ENCODE data around the gene STPG4. TPM values are rescaled to one million over a fixed set of nuclear protein-coding genes. Genes with fewer than 3 reads are reported as not detected.

The STPG4 gene
- total RNA-seq, 1 experiment from 2014 or later = 7.1 TPM

GRCh38 chr2:47089083-47089464 lies 66.0 kb downstream of the STPG4 start:
- DNase-seq (ENCODE audit: low spot score) = peak; percentile 68

DNA sequence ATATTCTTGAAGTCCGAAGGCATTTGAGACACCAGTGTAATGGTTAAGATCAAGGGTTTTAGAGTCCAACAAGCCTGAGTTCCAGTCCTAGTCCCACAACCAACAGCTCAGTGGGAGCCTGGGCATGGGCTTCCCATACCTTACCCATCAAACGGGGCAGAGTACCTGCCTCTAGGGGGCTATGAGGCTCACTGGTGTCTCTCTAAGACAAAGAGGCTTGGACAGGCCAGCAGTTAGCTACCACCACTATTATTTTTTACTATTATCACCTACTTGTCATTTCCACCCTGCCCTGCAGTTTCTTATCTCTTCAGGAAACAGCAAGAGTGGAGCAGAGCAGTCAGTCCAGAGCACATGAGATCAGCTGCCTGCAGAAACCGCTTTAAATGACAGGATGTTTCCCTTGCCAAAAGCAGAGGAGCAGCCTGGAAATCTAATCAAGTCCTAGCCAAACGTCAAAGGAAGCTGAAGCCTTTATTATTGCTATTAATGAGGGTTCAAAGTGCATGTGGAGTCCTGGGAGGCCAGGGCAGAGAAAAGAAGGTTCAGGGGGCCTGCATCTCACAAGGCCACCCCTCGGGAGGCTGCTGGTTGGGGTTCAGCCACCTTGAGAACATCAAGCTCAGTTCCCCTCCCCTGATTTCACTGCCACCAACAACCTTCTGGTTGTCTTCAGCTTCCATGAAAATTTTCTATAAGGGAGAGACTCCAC lies 66.6 kb downstream of the STPG4 start:
- DNase-seq (ENCODE audit: low spot score) = peak; percentile 43

DNA sequence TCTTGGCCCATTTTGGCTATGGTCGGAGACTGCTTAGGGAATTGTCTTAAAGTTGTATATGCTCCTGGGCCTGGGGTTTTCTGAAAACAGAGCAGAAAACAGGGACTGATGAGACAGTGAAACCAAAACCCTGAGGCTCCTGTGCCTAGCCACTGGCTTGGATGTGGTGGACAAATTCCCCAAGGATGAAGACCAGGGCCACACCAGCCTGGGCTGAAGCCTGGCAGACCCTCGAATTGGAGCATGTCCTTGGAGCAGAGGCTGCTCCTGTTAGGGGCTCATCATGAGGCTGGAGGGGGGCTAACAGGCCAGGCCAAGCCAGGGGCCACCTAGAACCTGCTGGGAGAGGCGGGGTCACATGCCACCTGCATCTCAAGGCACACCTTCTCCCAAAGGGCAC lies 68.1 kb downstream of the STPG4 start:
- no peak for DNase-seq (ENCODE audit: low spot score)

- DNase-seq (ENCODE audit: low spot score) = no peak
These were observed 68.5 kb downstream of the STPG4 start for GRCh38 chr2:47086571-47086970.

DNA sequence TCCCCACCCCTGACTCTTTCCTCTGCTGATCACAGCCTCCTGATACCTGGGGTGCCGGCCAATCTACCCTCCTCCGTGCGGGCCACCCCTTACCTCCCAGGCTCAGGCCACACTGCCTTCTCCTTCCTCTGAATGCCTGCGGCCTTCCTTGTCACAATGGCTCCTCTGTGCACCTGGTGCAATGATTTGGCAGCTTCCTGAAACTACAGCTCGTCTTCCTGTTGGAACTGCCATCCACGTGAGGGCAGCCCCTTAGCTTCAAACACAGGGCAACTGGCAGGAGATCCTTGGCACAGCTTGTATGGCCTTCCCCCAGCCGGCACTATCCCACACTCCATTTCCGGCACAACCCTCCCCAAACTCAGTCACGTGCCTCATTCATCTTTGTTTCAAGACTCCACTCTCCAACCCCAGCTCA lies 69.0 kb downstream of the STPG4 start:
- DNase-seq (ENCODE audit: low spot score) = no peak

DNA sequence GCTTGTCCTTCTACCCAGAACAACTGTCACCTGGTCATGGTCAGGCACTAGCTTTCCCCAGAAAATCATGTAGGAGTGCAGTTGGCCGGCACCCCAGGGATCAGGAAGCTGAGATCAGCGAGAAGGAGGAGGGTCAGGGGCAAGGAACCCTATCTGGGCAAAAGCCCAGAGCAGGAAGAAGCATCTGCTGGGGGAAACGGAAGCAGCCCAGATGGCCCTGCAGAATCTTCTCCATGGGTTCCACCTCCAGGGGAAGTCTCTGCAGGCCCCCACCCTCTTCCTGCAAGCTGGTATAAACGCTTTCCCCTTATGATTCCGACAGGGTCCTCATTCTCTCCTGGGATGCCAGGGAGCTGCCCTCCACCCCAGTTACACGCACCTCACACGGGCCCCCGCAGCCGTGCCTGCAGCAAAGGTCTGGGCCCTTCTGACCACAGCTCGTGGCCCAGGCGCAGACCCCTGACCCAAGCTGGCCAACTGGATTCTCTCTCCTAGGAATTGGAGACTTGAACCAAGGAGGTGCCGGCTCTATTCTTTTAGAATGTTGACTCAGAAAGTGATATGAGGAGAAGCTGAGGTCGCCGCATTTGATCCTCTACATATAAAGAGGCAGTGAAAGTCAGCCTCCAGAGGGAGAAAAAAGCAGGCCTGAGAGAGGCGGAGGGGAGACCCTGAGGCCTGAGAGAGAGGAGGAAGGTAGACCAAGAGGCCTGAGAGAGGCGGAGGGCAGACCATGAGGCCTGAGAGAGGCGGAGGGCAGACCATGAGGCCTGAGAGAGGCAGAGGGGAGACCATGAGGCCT lies 71.0 kb downstream of the STPG4 start:
- no peak for DNase-seq (ENCODE audit: low spot score)

DNA sequence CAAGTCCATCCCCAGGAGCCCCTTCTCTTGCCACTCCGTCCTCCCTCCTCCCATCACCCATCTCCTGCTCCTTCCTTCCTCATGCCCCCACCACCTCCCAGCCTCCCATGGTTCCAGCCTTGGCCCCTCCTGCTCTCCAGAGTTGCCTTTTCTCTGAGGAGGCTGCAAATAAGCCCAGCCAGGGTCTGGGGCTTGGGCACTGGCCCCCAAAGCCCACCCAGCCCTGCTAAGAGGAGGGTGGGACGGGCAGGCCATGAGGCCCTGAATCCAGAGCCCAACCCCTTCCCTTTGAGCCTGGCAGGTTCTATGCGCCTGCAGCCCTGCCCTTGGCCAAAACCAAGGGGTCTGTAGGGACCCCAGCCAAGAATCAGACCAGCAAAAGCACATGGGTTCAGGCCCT lies 71.6 kb downstream of the STPG4 start:
- no peak for DNase-seq (ENCODE audit: low spot score)

GRCh38 chr2:47083005-47083404 lies 72.1 kb downstream of the STPG4 start:
- DNase-seq (ENCODE audit: low spot score) = no peak

DNA sequence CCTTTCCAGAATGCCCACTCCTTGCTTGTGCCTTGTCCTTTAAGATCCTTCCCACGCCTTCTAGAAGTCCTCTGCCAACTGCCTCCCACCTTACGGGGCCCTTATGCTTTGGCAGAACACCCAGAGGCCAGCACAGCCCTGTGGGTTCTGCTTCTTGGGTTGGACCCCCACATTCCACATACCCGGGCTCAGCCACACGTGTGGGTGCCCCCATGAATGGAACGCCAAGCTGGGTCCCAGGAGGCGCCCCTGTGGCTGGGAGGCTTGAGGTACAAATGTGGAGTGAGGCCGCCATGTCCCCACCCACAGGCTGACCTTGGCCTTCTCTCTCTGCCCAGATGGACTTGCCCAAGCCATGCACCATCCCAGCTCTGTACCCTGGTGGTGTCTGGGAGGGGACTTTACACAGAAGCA lies 74.2 kb downstream of the STPG4 start:
- DNase-seq (ENCODE audit: low spot score) = no peak

DNA sequence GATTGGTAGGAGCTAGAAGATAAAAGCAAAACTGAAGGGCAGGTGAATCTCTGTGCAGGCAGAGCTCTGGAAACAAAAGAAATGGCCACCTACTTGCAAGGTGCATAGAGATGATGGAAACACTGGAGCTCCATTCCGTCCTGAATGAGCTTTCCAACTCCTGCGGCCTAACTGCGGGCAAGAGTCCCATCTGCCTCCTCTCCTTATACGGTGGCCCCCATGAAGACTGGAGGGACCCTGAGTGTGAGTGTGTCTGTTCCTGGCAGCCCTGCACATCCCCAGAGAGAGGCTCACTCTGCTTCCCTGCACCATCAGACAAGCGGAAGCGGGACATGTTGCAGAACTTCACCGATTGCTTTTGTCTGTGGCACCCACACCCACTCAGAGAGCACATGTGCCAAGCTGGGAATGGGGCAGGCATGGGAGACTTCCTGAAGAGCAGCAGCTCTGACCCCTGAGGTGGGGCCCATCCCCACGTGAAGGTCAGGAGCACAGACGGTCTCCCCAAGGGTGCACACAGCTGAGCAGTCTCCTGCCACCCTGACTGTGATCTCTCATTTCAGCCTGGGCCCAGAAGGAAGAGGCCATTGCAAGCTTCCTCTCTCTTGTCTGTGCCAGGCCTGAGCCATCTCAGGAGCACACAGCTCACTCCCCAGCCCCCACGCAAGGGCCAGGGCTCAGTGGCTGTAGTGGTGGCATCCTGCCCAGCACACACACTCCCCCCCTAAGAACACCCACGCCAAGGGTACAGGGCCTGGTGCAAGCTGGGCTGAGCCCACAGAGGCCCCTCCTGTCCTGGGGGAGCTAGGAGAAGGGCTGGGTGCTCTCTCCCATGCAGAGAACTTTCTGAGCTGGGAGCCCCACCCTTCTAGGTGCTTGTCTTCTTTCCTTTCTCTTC lies 75.3 kb downstream of the STPG4 start:
- peak; percentile 4 for DNase-seq (ENCODE audit: low spot score)

- DNase-seq (ENCODE audit: low spot score) = peak; percentile 72
These were observed 76.3 kb downstream of the STPG4 start for GRCh38 chr2:47078541-47079482.

GRCh38 chr2:47077442-47078117 lies 77.5 kb downstream of the STPG4 start:
- DNase-seq (ENCODE audit: low spot score) = no peak

DNA sequence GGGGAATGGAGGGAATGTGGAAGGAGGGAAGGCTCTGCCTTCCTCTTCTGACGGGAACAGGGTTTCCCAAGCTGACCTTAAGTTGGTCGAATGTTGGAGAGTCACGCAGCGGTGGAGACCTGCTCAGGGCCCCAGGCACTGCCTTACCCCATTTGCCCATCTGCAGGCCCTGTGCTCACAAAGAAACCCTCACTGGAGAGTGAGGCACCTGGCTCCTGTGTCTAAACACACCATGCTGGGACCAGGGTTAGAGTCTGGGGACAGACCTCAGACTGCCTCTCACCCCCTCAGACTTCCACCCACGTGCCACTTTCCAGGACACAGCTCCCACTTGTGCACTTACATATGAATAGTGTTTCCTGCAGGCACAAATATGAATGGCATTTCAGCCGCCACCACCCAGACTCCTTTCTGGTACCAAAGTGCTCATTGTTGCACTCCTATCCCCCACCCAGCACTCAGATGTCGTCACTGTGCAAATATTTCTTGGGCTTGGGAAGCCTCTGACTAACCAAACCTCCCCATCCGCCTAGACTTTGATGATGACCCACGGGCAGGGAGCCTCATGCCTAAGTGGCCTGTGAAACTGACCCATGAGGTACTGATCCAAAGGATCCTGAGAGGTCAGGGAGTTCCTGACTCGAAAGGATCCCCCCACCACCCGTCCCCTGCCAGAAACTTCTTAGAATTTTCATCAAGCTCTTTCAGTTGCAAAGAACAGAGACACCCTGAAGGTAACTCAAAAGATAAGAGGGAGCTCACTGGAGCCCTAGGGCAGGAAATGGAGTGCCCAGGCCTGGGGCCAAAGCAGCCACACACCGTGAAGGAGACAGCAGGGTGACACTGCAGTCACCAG lies 78.3 kb downstream of the STPG4 start:
- DNase-seq (ENCODE audit: low spot score) = peak; percentile 95

DNA sequence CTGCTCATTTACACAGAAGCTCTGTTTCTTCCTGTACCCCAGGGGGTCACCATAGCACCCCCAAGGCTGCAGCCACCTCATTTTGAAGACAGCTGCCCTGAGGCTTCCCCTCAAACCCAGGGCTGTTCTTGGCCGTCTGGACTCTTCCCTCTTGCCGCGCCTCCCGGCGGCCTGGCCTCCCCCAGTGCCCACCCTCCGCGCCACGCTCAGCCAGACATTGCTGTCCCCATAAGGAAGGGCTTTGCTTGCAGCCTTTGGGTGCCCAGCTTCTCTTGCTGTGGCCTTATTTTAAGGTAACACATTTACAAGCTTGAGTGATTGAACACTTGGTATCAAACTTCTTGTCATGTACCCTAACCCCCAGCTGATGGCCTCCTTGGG lies 79.0 kb downstream of the STPG4 start:
- no peak for DNase-seq (ENCODE audit: low spot score)

DNA sequence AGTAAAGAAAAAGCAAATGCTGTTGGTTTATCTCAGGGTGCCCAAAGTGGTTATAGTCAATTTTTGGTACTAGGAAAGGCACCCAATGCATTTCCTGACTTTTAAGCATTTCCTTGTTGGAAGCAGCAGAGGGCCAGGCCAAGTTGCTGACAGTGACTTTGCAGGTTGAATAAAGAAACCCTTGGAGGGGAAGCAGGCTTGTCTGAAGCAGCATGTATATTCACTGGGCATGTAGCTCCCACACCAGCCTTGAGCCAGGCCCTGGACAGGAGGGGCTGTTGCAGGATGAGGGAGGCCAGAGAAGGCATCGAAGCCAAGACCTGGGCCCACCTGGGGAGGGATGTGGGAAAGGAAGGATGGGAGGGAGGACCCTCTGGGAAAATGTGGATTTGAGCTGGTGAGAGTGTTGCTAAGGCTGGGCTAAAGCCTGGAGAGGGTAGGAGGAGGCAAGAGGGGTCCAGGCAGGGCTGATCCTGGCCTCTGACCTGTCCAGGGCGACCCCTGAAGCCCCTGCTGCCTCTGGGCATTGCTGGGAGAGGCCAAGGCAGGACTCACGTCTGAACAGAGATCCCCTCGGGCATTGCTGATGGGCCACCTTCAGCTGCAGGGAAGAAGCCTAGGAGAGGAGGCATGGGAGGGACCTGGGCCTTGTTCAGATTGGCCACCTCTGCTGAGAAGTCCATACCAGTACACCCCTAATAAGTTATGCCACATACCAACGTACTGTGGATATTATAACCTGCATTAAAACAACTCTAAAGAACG lies 79.6 kb downstream of the STPG4 start:
- DNase-seq (ENCODE audit: low spot score) = no peak

DNA sequence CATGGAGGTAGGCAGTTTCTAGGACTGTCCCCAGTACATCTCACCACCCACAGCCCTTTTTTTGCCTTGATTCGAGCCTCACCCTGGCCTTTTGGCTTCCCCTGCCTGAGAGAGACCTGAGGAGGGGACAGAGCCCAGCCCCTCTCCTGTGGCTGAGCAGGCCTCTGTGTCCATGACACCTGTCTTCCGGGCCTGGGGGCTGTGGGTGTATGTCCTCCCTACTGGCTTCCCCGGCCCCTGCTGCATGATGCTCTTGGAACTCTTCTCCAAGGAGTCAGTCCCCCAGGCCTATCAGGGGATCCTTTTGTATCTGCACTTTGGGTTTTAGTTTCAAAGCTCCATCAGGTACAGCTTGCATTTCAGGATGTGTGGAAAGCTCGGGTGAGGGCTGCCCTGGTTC lies 80.4 kb downstream of the STPG4 start:
- DNase-seq (ENCODE audit: low spot score) = no peak

- DNase-seq (ENCODE audit: low spot score) = peak; percentile 52
These were observed 81.5 kb downstream of the STPG4 start for GRCh38 chr2:47073641-47074040.

DNA sequence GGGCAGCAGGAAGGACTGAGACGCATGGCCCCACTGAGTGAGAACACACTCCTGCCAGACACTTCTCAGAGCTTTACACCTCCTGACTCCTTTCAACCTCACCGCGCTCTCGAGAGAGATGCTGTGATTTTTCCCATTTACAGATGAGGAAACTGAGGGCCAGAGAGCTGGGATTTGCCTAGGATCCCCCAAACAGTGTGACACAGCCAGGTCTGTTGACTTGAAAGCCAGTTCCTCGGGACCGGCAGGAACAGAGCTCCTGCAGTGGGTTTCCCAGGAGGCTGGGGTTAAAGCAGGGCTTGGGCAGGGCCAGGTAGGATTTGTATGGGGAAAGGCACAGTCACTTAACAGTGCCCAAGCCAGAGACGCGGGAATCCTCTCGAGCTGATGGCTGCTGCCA lies 81.9 kb downstream of the STPG4 start:
- DNase-seq (ENCODE audit: low spot score) = peak; percentile 11

GRCh38 chr2:47072728-47073191 lies 82.3 kb downstream of the STPG4 start:
- DNase-seq (ENCODE audit: low spot score) = peak; percentile 14

Data from HT-29 (cell line).